Body of pancreas (tissue), 4 donors: ENCODE results near the gene HBB. TPM values are rescaled to one million over a fixed set of nuclear protein-coding genes. Genes with fewer than 3 reads are reported as not detected.
"Not testable (repeated sequence)": the region's sequence is repeated elsewhere in the genome, so short reads cannot be mapped to it uniquely, and the experiment has no call there.

Source experiments
- ATAC-seq: fragments of 150-250 bp; one replicate; pipeline ENCODE4 v1.9.1; 2016
- DNase-seq, 4 donors: peaks; one replicate each; pipeline ENCODE4 v3.0.0-alpha.2; 2019
- H3K27ac ChIP-seq, 4 donors: fragments of 200-600 bp; sonication (generic); 1 replicate in 3 of 4; 2 replicates in 1 of 4; pipeline versions ENCODE4 v1.5.1 to v1.6.1; 2016 to 2019; ENCODE audit warnings: mild to moderate bottlenecking in 1 of 4, mixed read lengths in 1 of 4, moderate library complexity in 1 of 4
- H3K27me3 ChIP-seq, 2 donors: fragments of 200-600 bp; sonication (generic); one replicate each; pipeline ENCODE4 v1.6.0; 2016; ENCODE audit warnings: mild to moderate bottlenecking in 1 of 2
- H3K36me3 ChIP-seq, 2 donors: fragments of 200-600 bp; sonication (generic); replicated peaks in 1 of 2; 2 replicates each; pipeline ENCODE4 v1.5.1; 2016; ENCODE audit warnings: low read depth in 2 of 2; ENCODE audit not compliant: insufficient read depth in 1 of 2
- H3K4me1 ChIP-seq: fragments of 200-600 bp; sonication (generic); one replicate; pipeline ENCODE4 v1.6.0; 2016
- H3K4me3 ChIP-seq, 2 donors: fragments of 200-600 bp; sonication (generic); 1 replicate in 1 of 2; 2 replicates in 1 of 2; pipeline ENCODE4 v1.5.1; 2016 to 2019
- H3K9me3 ChIP-seq, 3 donors: fragments of 200-600 bp; sonication (generic); 1 replicate in 2 of 3; 2 replicates in 1 of 3; pipeline ENCODE4 v1.5.1; 2016
- POLR2A ChIP-seq, 3 donors: fragments of 450-650 bp; IDR thresholded peaks; one replicate each; pipeline ENCODE4 v1.6.1; 2016; ENCODE audit warnings: antibody characterized with exemption in 3 of 3, mild to moderate bottlenecking in 2 of 3
- WGBS, 2 donors: methylation state at CpG; one replicate each; pipeline ENCODE4 v1.1.5; 2017; 5-methylcytosine and 5-hydroxymethylcytosine counted together
- intact Hi-C: fragments of 100-400 bp; cut with DNase I; formaldehyde crosslinking; loops from one replicate; pipeline ENCODE4 v1.15.1; 2023
- total RNA-seq, 2 donors: library from RNA; depleted of rRNA; stranded (reverse); fragments of >200 nt; gene quantifications; one replicate each; pipeline ENCODE4 v1.1.0, GENCODE V29; 2016
- TF ChIP-seq, protein P1 (sequence below), 7 experiments: fragments of 450-650 bp in 4 of 7; fragments of 200-600 bp in 3 of 7; sonication (generic) in 3 of 7; IDR thresholded peaks; one replicate each; pipeline ENCODE4 v1.5.1; 2016 to 2019; ENCODE audit warnings: antibody characterized with exemption in 7 of 7

Gene HBB
- total RNA-seq, 2 donors from 2014 or later: 13.0 TPM; not detected in 1

DNA sequence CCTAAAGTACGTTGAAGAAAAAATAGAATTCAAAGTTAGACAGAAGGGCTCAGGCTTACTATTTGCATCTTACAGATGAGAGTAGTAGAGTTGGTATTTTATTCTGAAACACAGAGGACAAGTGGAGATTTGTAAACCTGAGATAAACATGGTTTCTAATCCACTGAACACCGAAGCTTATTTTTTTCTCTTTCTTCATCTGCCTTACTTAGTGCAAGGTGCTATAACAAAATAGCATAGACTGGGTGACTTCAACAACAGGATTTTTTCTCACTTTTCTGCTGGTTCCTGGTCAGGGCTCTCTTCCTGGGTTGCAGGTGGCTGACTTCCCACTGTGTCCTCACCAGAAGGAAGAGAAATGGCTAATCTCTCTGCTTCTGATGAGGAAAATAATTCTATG, 24.9 kb upstream of the HBB start:
- Histone ChIP-seq H3K27ac (no peak overlapping the region), H3K27me3 (no peaks in the 10 kb centered on the region), H3K36me3 (no peaks in the 10 kb centered on the region), H3K4me3 (no peak overlapping the region), H3K4me1 (no peaks in the 10 kb centered on the region), H3K9me3 (no peaks in the 10 kb centered on the region)
- DNase-seq (no peak), ATAC-seq (no peak)
- WGBS, 2 donors: 45 to 47% methylated on average over 2 of the region's 2 CpGs
- TF ChIP-seq POLR2A (IDR thresholded peaks at IDR 0.05): no peak
- TF ChIP-seq, protein P1, sequence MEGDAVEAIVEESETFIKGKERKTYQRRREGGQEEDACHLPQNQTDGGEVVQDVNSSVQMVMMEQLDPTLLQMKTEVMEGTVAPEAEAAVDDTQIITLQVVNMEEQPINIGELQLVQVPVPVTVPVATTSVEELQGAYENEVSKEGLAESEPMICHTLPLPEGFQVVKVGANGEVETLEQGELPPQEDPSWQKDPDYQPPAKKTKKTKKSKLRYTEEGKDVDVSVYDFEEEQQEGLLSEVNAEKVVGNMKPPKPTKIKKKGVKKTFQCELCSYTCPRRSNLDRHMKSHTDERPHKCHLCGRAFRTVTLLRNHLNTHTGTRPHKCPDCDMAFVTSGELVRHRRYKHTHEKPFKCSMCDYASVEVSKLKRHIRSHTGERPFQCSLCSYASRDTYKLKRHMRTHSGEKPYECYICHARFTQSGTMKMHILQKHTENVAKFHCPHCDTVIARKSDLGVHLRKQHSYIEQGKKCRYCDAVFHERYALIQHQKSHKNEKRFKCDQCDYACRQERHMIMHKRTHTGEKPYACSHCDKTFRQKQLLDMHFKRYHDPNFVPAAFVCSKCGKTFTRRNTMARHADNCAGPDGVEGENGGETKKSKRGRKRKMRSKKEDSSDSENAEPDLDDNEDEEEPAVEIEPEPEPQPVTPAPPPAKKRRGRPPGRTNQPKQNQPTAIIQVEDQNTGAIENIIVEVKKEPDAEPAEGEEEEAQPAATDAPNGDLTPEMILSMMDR (IDR thresholded peaks at IDR 0.05): no peak
- intact Hi-C loops: no loop called here

DNA sequence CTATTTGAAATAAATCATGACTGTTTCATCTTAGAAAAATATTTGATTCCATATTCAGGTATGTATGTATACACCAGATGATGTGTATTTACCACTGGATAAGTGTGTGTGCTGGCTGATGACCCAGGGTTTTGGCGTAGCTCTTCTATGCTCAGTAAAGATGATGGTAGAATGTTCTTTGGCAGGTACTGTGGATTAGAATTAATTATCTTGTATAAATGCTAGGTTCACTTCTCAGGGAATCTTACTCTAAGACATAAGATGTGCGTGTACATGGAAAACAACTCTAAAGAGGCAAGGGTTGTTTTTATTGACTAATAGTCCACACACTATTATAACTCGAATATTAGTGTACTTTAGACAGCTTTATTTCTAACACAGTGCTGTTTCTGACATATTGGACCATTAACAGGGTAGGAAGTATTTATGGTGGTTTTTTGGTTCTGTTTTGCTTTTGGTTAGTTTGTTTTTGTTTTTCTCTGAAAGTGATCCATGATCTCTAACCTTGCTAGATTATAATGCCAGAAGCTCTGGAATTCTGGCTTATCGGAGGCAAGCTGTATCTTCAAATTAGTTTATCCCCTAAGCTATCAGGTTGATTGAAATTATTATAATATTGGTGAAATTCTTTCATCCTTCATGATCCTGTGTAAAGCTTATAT, 23.8 kb upstream of the HBB start:
- intact Hi-C loops: no loop called here
- WGBS, 2 donors: 76 to 77% methylated on average over 4 of the region's 4 CpGs
- ATAC-seq: no peak

DNA sequence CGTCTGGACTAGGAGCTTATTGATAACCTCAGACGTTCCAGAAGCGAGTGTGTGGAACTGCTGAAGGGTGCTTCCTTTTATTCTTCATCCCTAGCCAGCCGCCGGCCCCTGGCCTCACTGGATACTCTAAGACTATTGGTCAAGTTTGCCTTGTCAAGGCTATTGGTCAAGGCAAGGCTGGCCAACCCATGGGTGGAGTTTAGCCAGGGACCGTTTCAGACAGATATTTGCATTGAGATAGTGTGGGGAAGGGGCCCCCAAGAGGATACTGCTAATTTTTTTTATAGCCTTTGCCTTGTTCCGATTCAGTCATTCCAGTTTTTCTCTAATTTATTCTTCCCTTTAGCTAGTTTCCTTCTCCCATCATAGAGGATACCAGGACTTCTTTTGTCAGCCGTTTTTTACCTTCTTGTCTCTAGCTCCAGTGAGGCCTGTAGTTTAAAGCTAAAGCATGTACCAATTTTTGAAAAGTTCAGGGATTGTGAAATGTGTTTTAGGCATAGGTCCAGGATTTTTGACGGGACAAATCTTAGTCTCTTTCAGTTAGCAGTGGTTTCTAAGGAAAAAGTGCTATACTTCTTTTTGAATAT, 23.0 kb upstream of the HBB start, which contains the start of gene HBG1:
Gene HBG1 (minus strand): TSS at position 51 of the 590 bp plus-strand sequence. CDS start 53 bp downstream, outside the sequence.
- H3K4me3 ChIP-seq, ATAC-seq, DNase-seq, H3K27me3 ChIP-seq, H3K4me1 ChIP-seq, H3K9me3 ChIP-seq, H3K36me3 ChIP-seq, H3K27ac ChIP-seq, intact Hi-C loops: not testable (repeated sequence)
- WGBS, 2 donors: 59 to 67% methylated on average over 4 of the region's 9 CpGs

More for the DNA sequence above, 23.8 kb upstream of the HBB start:
- no peaks in the 10 kb centered on the region for H3K36me3 ChIP-seq
- no peak overlapping the region for H3K4me3 ChIP-seq
- H3K4me1 ChIP-seq: no peaks in the 10 kb centered on the region
- H3K9me3 ChIP-seq: no peaks in the 10 kb centered on the region
- DNase-seq: no peak
- H3K27ac ChIP-seq: no peak overlapping the region
- TF ChIP-seq, protein P1 (IDR thresholded peaks at IDR 0.05): no peak
- no peak for TF ChIP-seq POLR2A (IDR thresholded peaks at IDR 0.05)
- no peaks in the 10 kb centered on the region for H3K27me3 ChIP-seq

DNA sequence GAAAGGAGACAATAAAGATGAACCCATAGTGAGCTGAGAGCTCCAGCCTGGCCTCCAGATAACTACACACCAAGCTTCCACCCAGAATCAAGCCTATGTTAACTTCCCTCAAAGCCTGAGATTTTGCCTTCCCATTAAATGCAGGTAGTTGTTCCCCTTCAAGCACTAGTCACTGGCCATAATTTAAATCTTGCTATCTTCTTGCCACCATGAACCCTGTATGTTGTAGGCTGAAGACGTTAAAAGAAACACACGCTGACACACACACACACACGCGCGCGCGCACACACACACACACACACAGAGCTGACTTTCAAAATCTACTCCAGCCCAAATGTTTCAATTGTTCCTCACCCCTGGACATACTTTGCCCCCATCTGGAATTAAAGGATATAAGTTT, 21.6 kb upstream of the HBB start:
- 77 to 78% methylated on average over 7 of the region's 7 CpGs for WGBS, 2 donors
- ATAC-seq, H3K4me3 ChIP-seq, H3K9me3 ChIP-seq, DNase-seq, intact Hi-C loops, H3K27ac ChIP-seq, H3K36me3 ChIP-seq, H3K27me3 ChIP-seq, H3K4me1 ChIP-seq: not testable (repeated sequence)

DNA sequence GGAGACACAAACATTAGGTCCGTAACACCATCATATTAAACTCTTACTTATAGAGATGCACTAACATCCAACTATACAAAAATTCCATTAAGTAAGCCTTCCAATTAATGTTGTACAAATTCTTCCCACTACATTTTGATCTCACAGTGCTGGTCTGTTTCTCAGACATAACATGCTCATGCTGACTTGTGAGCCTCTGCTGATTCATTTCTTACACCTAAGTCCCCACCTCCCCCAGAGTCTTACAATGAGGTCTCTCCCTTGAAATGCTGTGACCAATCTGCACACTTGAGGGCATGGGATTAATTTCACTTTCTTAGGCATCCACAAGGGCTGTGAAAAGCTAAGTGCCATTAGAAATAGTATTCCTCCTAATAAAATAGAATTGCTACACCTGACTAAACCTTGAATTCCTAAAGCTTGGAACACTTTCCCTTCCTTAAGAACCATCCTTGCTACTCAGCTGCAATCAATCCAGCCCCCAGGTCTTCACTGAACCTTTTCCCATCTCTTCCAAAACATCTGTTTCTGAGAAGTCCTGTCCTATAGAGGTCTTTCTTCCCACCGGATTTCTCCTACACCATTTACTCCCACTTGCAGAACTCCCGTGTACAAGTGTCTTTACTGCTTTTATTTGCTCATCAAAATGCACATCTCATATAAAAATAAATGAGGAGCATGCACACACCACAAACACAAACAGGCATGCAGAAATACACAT, 20.8 kb upstream of the HBB start:
- Histone ChIP-seq H3K4me3 (no peak overlapping the region), H3K36me3 (no peaks in the 10 kb centered on the region), H3K27ac (no peak overlapping the region), H3K9me3 (no peaks in the 10 kb centered on the region), H3K27me3 (no peaks in the 10 kb centered on the region), H3K4me1 (no peaks in the 10 kb centered on the region)
- TF ChIP-seq, protein P1 (IDR thresholded peaks at IDR 0.05): no peak
- TF ChIP-seq POLR2A (IDR thresholded peaks at IDR 0.05): no peak
- no peak for ATAC-seq
- WGBS, 2 donors: 75 to 77% methylated on average over 3 of the region's 3 CpGs
- no peak for DNase-seq
- intact Hi-C loops: no loop called here
